HG03442 (cell line): ENCODE results near the gene TBC1D14.

Experiments
- ATAC-seq: cut with Tn5 transposase; IDR thresholded peaks from one replicate; pipeline ENCODE4 v1.9.1; 2021; ENCODE audit warnings: mild to moderate bottlenecking, moderate library complexity; ENCODE audit not compliant: unreplicated experiment

Gene TBC1D14

GRCh38 chr4:7052923-7053715 lies 143.5 kb downstream of the TBC1D14 start:
- ATAC-seq: no peak

- no peak for ATAC-seq
Measured at GRCh38 chr4:7054106-7054880, 144.7 kb downstream of the TBC1D14 start.

GRCh38 chr4:7055111-7055989 lies 145.7 kb downstream of the TBC1D14 start:
- no peak for ATAC-seq

- ATAC-seq: no peak
Measured at GRCh38 chr4:7055990-7056325, 146.3 kb downstream of the TBC1D14 start.

GRCh38 chr4:7058792-7059191 lies 149.2 kb downstream of the TBC1D14 start:
- peak; percentile 9 for ATAC-seq

GRCh38 chr4:7059662-7060061 lies 150.0 kb downstream of the TBC1D14 start:
- ATAC-seq: no peak

GRCh38 chr4:7060346-7061150 lies 150.9 kb downstream of the TBC1D14 start:
- ATAC-seq: no peak

- ATAC-seq: no peak
Measured at GRCh38 chr4:7061815-7062214, 152.2 kb downstream of the TBC1D14 start.

- no peak for ATAC-seq
Measured at GRCh38 chr4:7062816-7063215, 153.2 kb downstream of the TBC1D14 start.

GRCh38 chr4:7063362-7063761 lies 153.7 kb downstream of the TBC1D14 start:
- ATAC-seq: no peak

- no peak for ATAC-seq
Measured at GRCh38 chr4:7066006-7066405, 156.4 kb downstream of the TBC1D14 start.

- ATAC-seq: no peak
Measured at GRCh38 chr4:7066493-7066892, 156.9 kb downstream of the TBC1D14 start.

GRCh38 chr4:7067126-7067451 lies 157.5 kb downstream of the TBC1D14 start:
- no peak for ATAC-seq

- ATAC-seq: peak; percentile 89
Measured at GRCh38 chr4:7067452-7068278, 158.0 kb downstream of the TBC1D14 start, which contains the start of gene GRPEL1. Gene GRPEL1 (minus strand): TSS chr4:7068064. CDS start chr4:7068032, 32 bp downstream.

- peak; percentile 12 for ATAC-seq
Measured at GRCh38 chr4:7068279-7068842, 158.7 kb downstream of the TBC1D14 start.

- ATAC-seq: no peak
Measured at GRCh38 chr4:7068883-7069282, 159.3 kb downstream of the TBC1D14 start.

- no peak for ATAC-seq
Measured at GRCh38 chr4:7070729-7071511, 161.3 kb downstream of the TBC1D14 start.

GRCh38 chr4:7073059-7073458 lies 163.4 kb downstream of the TBC1D14 start:
- no peak for ATAC-seq
